ENCODE data around the gene CDCA5.
A peak's percentile ranks its signal among the peaks of the same experiment; 100 is the strongest.

The CDCA5 gene

GRCh38 chr11:65110354-65110861, 26.6 kb upstream of the CDCA5 start:
- H3K27me3 ChIP-seq (ENCODE audit: control insufficient read depth, insufficient read depth, low read length), result no peaks in the 10 kb centered on the region
- peak overlapping the region; percentile 36 for H3K4me2 ChIP-seq (ENCODE audit: low read length)
- no peak overlapping the region for H3K4me3 ChIP-seq (ENCODE audit: low read length)
- no peak overlapping the region for H3K9ac ChIP-seq (ENCODE audit: low read depth, low read length)
- H3K9me3 ChIP-seq (replicated peaks; ENCODE audit: low read length), result no peaks in the 10 kb centered on the region
- H3K4me1 ChIP-seq (ENCODE audit: control insufficient read depth, insufficient read depth, low read length), result peaks cover 20% of the 10 kb centered on the region
- H3K36me3 ChIP-seq (ENCODE audit: insufficient read depth, low read length), result peaks cover 10% of the 10 kb centered on the region

DNA sequence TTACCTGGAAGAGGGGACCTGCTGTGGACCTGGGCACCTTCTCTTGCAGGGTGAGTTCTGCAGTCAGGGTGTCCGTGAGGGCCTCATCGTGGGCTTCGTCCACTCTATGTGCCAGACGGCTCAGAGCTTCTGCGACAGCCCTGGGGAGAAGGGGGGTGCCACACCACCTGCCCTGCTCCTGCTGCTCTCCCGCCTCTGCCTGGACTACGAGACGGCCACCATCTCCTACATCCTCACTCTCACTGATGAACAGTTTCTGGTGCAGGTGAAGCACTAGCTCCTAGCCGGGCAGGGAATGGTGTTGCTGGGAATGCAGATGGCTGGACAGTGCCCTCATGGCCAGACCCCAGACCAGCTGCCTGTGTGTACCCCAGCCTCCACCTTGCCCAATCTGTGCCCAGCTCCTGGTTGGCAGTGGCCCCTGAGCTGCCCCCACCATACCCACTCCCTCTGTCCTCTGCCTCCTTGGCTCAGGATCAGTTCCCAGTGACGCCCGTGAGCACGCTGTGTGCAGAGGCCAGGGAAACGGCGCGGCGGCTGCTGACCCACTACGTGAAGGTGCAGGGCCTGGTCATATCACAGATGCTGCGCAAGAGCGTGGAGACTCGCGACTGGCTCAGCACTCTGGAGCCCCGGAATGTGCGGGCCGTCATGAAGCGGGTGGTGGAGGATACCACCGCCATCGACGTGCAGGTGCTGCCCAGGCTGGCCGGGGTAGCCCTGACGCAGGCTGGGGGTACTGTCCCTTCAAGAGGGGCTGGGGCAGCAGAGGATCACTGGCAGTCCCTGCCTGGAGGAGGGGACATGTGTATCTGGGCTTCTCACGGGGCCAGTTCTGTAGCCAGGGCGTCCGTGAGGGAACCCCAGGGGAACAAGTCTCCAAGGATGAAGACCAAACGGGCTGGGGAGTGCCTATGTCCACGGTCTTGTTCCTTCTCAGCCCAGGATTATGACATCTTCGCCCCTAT, 25.7 kb upstream of the CDCA5 start:
- peaks cover 10% of the 10 kb centered on the region for H3K36me3 ChIP-seq (ENCODE audit: insufficient read depth, low read length)
- peaks cover 20% of the 10 kb centered on the region for H3K4me1 ChIP-seq (ENCODE audit: control insufficient read depth, insufficient read depth, low read length)
- H3K9me3 ChIP-seq (replicated peaks; ENCODE audit: low read length), result no peaks in the 10 kb centered on the region
- H3K9ac ChIP-seq (ENCODE audit: low read depth, low read length), result no peak overlapping the region
- no peaks in the 10 kb centered on the region for H3K27me3 ChIP-seq (ENCODE audit: control insufficient read depth, insufficient read depth, low read length)
- no peak overlapping the region for H3K4me2 ChIP-seq (ENCODE audit: low read length)
- H3K4me3 ChIP-seq (ENCODE audit: low read length), result no peak overlapping the region

DNA sequence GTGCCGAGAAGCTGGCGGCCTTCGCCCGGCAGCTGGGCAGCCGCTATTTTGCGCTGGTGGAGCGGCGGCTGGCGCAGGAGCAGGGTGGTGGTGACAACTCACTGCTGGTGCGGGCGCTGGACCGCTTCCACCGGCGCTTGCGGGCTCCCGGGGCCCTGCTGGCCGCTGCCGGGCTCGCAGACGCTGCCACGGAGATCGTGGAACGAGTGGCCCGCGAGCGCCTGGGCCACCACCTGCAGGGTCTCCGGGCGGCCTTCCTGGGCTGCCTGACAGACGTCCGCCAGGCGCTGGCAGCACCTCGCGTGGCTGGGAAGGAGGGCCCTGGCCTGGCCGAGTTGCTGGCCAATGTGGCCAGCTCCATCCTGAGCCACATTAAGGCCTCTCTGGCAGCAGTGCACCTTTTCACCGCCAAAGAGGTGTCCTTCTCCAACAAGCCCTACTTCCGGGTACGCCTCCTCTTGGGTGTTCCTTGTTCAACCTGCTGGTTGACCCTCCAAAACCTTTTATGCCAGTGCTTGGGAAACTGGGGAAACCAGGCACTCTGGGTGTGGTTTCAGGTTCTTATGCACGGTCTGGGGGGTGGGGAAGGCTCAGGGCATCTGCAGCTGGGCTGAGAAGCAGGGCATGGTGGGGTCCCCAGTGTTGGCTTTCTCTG, 24.8 kb upstream of the CDCA5 start:
- Histone ChIP-seq H3K9me3 (replicated peaks; ENCODE audit: low read length) (no peaks in the 10 kb centered on the region), H3K4me3 (ENCODE audit: low read length) (no peak overlapping the region), H3K4me1 (ENCODE audit: control insufficient read depth, insufficient read depth, low read length) (peaks cover 20% of the 10 kb centered on the region), H3K27me3 (ENCODE audit: control insufficient read depth, insufficient read depth, low read length) (no peaks in the 10 kb centered on the region), H3K9ac (ENCODE audit: low read depth, low read length) (no peak overlapping the region), H3K36me3 (ENCODE audit: insufficient read depth, low read length) (peaks cover 10% of the 10 kb centered on the region), H3K4me2 (ENCODE audit: low read length) (no peak overlapping the region)

- H3K9me3 ChIP-seq (replicated peaks; ENCODE audit: low read length), result no peaks in the 10 kb centered on the region
- H3K4me1 ChIP-seq (ENCODE audit: control insufficient read depth, insufficient read depth, low read length), result peaks cover 15% of the 10 kb centered on the region
- no peaks in the 10 kb centered on the region for H3K27me3 ChIP-seq (ENCODE audit: control insufficient read depth, insufficient read depth, low read length)
- H3K36me3 ChIP-seq (ENCODE audit: insufficient read depth, low read length), result peaks cover 10% of the 10 kb centered on the region
- no peak overlapping the region for H3K4me3 ChIP-seq (ENCODE audit: low read length)
- no peak overlapping the region for H3K4me2 ChIP-seq (ENCODE audit: low read length)
- H3K9ac ChIP-seq (ENCODE audit: low read depth, low read length), result no peak overlapping the region
Measured at GRCh38 chr11:65107751-65108468, 24.1 kb upstream of the CDCA5 start.

- H3K27me3 ChIP-seq (ENCODE audit: control insufficient read depth, insufficient read depth, low read length), result no peaks in the 10 kb centered on the region
- H3K4me3 ChIP-seq (ENCODE audit: low read length), result no peak overlapping the region
- H3K9ac ChIP-seq (ENCODE audit: low read depth, low read length), result no peak overlapping the region
- no peak overlapping the region for H3K4me2 ChIP-seq (ENCODE audit: low read length)
- H3K4me1 ChIP-seq (ENCODE audit: control insufficient read depth, insufficient read depth, low read length), result peaks cover 11% of the 10 kb centered on the region
- H3K9me3 ChIP-seq (replicated peaks; ENCODE audit: low read length), result no peaks in the 10 kb centered on the region
- peaks cover 10% of the 10 kb centered on the region for H3K36me3 ChIP-seq (ENCODE audit: insufficient read depth, low read length)
Measured at GRCh38 chr11:65107078-65107477, 23.2 kb upstream of the CDCA5 start.

GRCh38 chr11:65104628-65105027, 20.8 kb upstream of the CDCA5 start:
- Histone ChIP-seq H3K9ac (ENCODE audit: low read depth, low read length) (no peak overlapping the region), H3K4me1 (ENCODE audit: control insufficient read depth, insufficient read depth, low read length) (peaks cover 7% of the 10 kb centered on the region), H3K4me2 (ENCODE audit: low read length) (no peak overlapping the region), H3K36me3 (ENCODE audit: insufficient read depth, low read length) (peaks cover 10% of the 10 kb centered on the region), H3K27me3 (ENCODE audit: control insufficient read depth, insufficient read depth, low read length) (no peaks in the 10 kb centered on the region), H3K9me3 (replicated peaks; ENCODE audit: low read length) (no peaks in the 10 kb centered on the region), H3K4me3 (ENCODE audit: low read length) (no peak overlapping the region)

GRCh38 chr11:65103476-65103875, 19.6 kb upstream of the CDCA5 start:
- peaks cover 7% of the 10 kb centered on the region for H3K4me1 ChIP-seq (ENCODE audit: control insufficient read depth, insufficient read depth, low read length)
- H3K27me3 ChIP-seq (ENCODE audit: control insufficient read depth, insufficient read depth, low read length), result no peaks in the 10 kb centered on the region
- no peak overlapping the region for H3K9ac ChIP-seq (ENCODE audit: low read depth, low read length)
- no peaks in the 10 kb centered on the region for H3K9me3 ChIP-seq (replicated peaks; ENCODE audit: low read length)
- H3K4me3 ChIP-seq (ENCODE audit: low read length), result no peak overlapping the region
- H3K4me2 ChIP-seq (ENCODE audit: low read length), result no peak overlapping the region
- peaks cover 5% of the 10 kb centered on the region for H3K36me3 ChIP-seq (ENCODE audit: insufficient read depth, low read length)

- no peak overlapping the region for H3K9ac ChIP-seq (ENCODE audit: low read depth, low read length)
- no peak overlapping the region for H3K4me2 ChIP-seq (ENCODE audit: low read length)
- H3K4me3 ChIP-seq (ENCODE audit: low read length), result no peak overlapping the region
- no peaks in the 10 kb centered on the region for H3K27me3 ChIP-seq (ENCODE audit: control insufficient read depth, insufficient read depth, low read length)
- H3K4me1 ChIP-seq (ENCODE audit: control insufficient read depth, insufficient read depth, low read length), result peaks cover 7% of the 10 kb centered on the region
- H3K36me3 ChIP-seq (ENCODE audit: insufficient read depth, low read length), result no peaks in the 10 kb centered on the region
- no peaks in the 10 kb centered on the region for H3K9me3 ChIP-seq (replicated peaks; ENCODE audit: low read length)
Measured at GRCh38 chr11:65102142-65103095, 18.6 kb upstream of the CDCA5 start.

- peaks cover 13% of the 10 kb centered on the region for H3K4me1 ChIP-seq (ENCODE audit: control insufficient read depth, insufficient read depth, low read length)
- H3K9me3 ChIP-seq (replicated peaks; ENCODE audit: low read length), result no peaks in the 10 kb centered on the region
- H3K36me3 ChIP-seq (ENCODE audit: insufficient read depth, low read length), result no peaks in the 10 kb centered on the region
- no peaks in the 10 kb centered on the region for H3K27me3 ChIP-seq (ENCODE audit: control insufficient read depth, insufficient read depth, low read length)
- no peak overlapping the region for H3K4me2 ChIP-seq (ENCODE audit: low read length)
- no peak overlapping the region for H3K9ac ChIP-seq (ENCODE audit: low read depth, low read length)
- H3K4me3 ChIP-seq (ENCODE audit: low read length), result no peak overlapping the region
Measured at GRCh38 chr11:65100674-65101350, 17.0 kb upstream of the CDCA5 start.

- H3K36me3 ChIP-seq (ENCODE audit: insufficient read depth, low read length), result no peaks in the 10 kb centered on the region
- H3K27me3 ChIP-seq (ENCODE audit: control insufficient read depth, insufficient read depth, low read length), result no peaks in the 10 kb centered on the region
- peak overlapping the region; percentile 82 for H3K4me2 ChIP-seq (ENCODE audit: low read length)
- H3K4me1 ChIP-seq (ENCODE audit: control insufficient read depth, insufficient read depth, low read length), result peaks cover 12% of the 10 kb centered on the region
- no peaks in the 10 kb centered on the region for H3K9me3 ChIP-seq (replicated peaks; ENCODE audit: low read length)
- peak overlapping the region; percentile 44 for H3K9ac ChIP-seq (ENCODE audit: low read depth, low read length)
- H3K4me3 ChIP-seq (ENCODE audit: low read length), result peak overlapping the region; percentile 77
Measured at GRCh38 chr11:65096926-65097325, 13.1 kb upstream of the CDCA5 start.

Measured in skeletal muscle satellite cell (primary cell).